ENCODE measurements around the gene IL11RA. TPM values are rescaled to one million over a fixed set of nuclear protein-coding genes. Genes with fewer than 3 reads are reported as not detected.
"Not testable (repeated sequence)": the region's sequence is repeated elsewhere in the genome, so short reads cannot be mapped to it uniquely, and the experiment has no call there.

IL11RA gene
- total RNA-seq, 2 experiments from 2014 or later, result 117 TPM

DNA sequence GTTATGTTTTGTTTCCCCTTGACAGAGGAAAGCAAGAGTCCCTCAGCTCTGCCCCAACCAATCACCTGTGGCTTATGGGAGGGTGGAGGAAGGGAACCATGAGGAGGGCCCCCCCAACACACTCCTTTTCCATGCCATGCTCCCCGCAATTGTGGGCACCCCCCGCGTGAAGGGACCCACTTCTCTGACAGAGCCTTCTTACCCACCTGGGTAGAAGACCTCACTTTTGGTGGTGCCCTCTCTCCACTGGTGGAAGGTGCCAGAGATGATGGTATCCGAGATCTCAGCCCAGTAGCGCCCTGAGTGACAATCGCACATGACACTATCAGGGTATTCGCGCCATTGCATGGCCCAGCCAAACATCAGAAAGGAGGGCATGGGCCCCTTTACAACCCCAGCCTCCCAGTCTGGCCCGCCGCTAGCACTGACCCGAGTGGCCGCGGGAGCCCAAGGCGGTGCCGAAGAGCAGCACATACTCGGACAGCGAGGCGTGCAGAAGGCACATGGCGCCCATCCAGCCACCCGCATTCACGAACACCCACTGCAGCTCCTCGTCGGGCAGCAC is 15.1 kb upstream of the IL11RA start:
- no peaks in the 10 kb centered on the region for H3K9me3 ChIP-seq (ENCODE audit: control insufficient read depth in 1 of 2, insufficient read depth in 1 of 2, low read length in 2 of 2)
- Mint-ChIP-seq H3K4me3 (peak overlapping the region; percentile 89), H3K9me3 (no peaks in the 10 kb centered on the region), H3K4me1 (ENCODE audit: low read depth) (peaks cover 46% of the 10 kb centered on the region), H3K27me3 (no peaks in the 10 kb centered on the region), H3K36me3 (ENCODE audit: low read depth) (peaks cover 14% of the 10 kb centered on the region), H3K27ac (peak overlapping the region; percentile 89)
- intact Hi-C loops (cut with DNase I, micrococcal nuclease), result loop anchor here (5.0 to 10.0 kb wide), 3 partner anchors 135 to 582 kb away; partner anchors contain the start of genes FANCG (in 1 of the 2) and VCP (in 1 of the 2)
- no peaks in the 10 kb centered on the region for H3K27me3 ChIP-seq (ENCODE audit: control insufficient read depth in 1 of 2, insufficient read depth in 2 of 2, low read length in 2 of 2)
- TF ChIP-seq, protein P1, sequence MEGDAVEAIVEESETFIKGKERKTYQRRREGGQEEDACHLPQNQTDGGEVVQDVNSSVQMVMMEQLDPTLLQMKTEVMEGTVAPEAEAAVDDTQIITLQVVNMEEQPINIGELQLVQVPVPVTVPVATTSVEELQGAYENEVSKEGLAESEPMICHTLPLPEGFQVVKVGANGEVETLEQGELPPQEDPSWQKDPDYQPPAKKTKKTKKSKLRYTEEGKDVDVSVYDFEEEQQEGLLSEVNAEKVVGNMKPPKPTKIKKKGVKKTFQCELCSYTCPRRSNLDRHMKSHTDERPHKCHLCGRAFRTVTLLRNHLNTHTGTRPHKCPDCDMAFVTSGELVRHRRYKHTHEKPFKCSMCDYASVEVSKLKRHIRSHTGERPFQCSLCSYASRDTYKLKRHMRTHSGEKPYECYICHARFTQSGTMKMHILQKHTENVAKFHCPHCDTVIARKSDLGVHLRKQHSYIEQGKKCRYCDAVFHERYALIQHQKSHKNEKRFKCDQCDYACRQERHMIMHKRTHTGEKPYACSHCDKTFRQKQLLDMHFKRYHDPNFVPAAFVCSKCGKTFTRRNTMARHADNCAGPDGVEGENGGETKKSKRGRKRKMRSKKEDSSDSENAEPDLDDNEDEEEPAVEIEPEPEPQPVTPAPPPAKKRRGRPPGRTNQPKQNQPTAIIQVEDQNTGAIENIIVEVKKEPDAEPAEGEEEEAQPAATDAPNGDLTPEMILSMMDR (IDR thresholded peaks at IDR 0.05), result no peak
- peak overlapping the region; percentile 55 to 72 for H3K27ac ChIP-seq (ENCODE audit: low read depth in 1 of 2, low read length in 2 of 2)
- ChIA-PET CTCF (interaction anchor here (0.8 to 3.9 kb wide), 6 partner anchors 10 to 261 kb away, joined by 3 to 29 read pairs (median 10); partner anchors contain the start of gene GALT), POLR2A (interaction anchor here (0.7 to 5.0 kb wide), 18 partner anchors 8 to 260 kb away, joined by 3 to 84 read pairs (median 6); partner anchors contain the start of genes ARID3C, CCL27, DCTN3 and DNAI1)
- H3K4me3 ChIP-seq (ENCODE audit: low read length), result peak overlapping the region; percentile 86
- ATAC-seq (ENCODE audit: poor library complexity) (no peak), DNase-seq (no peak)
- H3K4me1 ChIP-seq (ENCODE audit: insufficient read depth, low read length), result peaks cover 41% of the 10 kb centered on the region
- H3K36me3 ChIP-seq (ENCODE audit: insufficient read depth, low read length), result peaks cover 14% of the 10 kb centered on the region

- Histone ChIP-seq H3K9me3 (ENCODE audit: control insufficient read depth in 1 of 2, insufficient read depth in 1 of 2, low read length in 2 of 2) (no peaks in the 10 kb centered on the region), H3K27me3 (ENCODE audit: control insufficient read depth in 1 of 2, insufficient read depth in 2 of 2, low read length in 2 of 2) (no peaks in the 10 kb centered on the region), H3K27ac (ENCODE audit: low read depth in 1 of 2, low read length in 2 of 2) (peak within 1 kb of the TSS; percentile 72 to 84), H3K4me3 (ENCODE audit: low read length) (peak within 1 kb of the TSS; percentile 86), H3K36me3 (ENCODE audit: insufficient read depth, low read length) (peaks cover 14% of the 10 kb centered on the region), H3K4me1 (ENCODE audit: insufficient read depth, low read length) (peaks cover 41% of the 10 kb centered on the region)
- Mint-ChIP-seq H3K27ac (peak within 1 kb of the TSS; percentile 89), H3K27me3 (no peaks in the 10 kb centered on the region), H3K9me3 (no peaks in the 10 kb centered on the region), H3K36me3 (ENCODE audit: low read depth) (peaks cover 14% of the 10 kb centered on the region), H3K4me3 (peak within 1 kb of the TSS; percentile 89), H3K4me1 (ENCODE audit: low read depth) (peaks cover 45% of the 10 kb centered on the region)
- ChIA-PET CTCF (interaction anchor here (0.6 to 3.9 kb wide), 6 partner anchors 9 to 262 kb away, joined by 3 to 29 read pairs (median 10); partner anchors contain the start of gene GALT), POLR2A (interaction anchor here (0.6 to 5.0 kb wide), 24 partner anchors 9 to 1347 kb away, joined by 3 to 84 read pairs (median 4); partner anchors contain the start of genes ARID3C, CCL27, DCTN3 and DNAI1)
- intact Hi-C loops (cut with DNase I, micrococcal nuclease), result loop anchor here (2.0 to 10.0 kb wide), 4 partner anchors 25 to 583 kb away; partner anchors contain the start of genes CCL27 (in 1 of the 2), FANCG (in 1 of the 2) and VCP (in 1 of the 2)
- ATAC-seq (ENCODE audit: poor library complexity), result peak; percentile 92
- DNase-seq, result peak; percentile 85 to 95 (median 92)
- TF ChIP-seq, protein P1 (IDR thresholded peaks at IDR 0.05), result no peak
Observed at GRCh38 chr9:34637356-34638137, 14.4 kb upstream of the IL11RA start, which contains the start of gene SIGMAR1. Gene SIGMAR1 (minus strand): TSS chr9:34637787. CDS start chr9:34637697, 90 bp downstream.

DNA sequence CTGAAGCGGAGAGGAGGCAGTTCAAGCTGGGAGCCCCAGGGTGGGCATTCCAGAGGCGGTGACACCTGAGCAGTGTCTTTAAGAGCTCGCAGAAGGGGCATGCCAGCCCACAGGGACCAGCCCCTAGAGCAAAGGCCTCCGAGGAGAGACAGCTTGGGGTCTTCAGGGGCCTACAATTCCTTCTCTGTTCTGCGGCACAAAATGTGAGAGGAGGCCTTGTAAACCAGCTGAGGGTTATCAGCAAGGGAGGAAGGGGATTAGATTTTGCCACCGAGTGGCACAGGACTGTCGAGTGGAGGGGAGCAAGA is 13.9 kb upstream of the IL11RA start:
- ChIA-PET CTCF (interaction anchor here (0.6 to 3.9 kb wide), 5 partner anchors 9 to 64 kb away, joined by 3 to 29 read pairs (median 15); partner anchors contain the start of gene GALT), POLR2A (interaction anchor here (0.6 to 5.0 kb wide), 19 partner anchors 9 to 1348 kb away, joined by 3 to 84 read pairs (median 5); partner anchors contain the start of genes ARID3C, CCL27, DCTN3 and DNAI1)
- Histone ChIP-seq H3K4me3 (ENCODE audit: low read length) (peak overlapping the region; percentile 86), H3K27me3 (ENCODE audit: control insufficient read depth in 1 of 2, insufficient read depth in 2 of 2, low read length in 2 of 2) (no peaks in the 10 kb centered on the region), H3K27ac (ENCODE audit: low read depth in 1 of 2, low read length in 2 of 2) (peak overlapping the region; percentile 72 to 84), H3K4me1 (ENCODE audit: insufficient read depth, low read length) (peaks cover 41% of the 10 kb centered on the region), H3K36me3 (ENCODE audit: insufficient read depth, low read length) (peaks cover 14% of the 10 kb centered on the region), H3K9me3 (ENCODE audit: control insufficient read depth in 1 of 2, insufficient read depth in 1 of 2, low read length in 2 of 2) (no peaks in the 10 kb centered on the region)
- Mint-ChIP-seq H3K36me3 (ENCODE audit: low read depth) (peaks cover 14% of the 10 kb centered on the region), H3K4me1 (ENCODE audit: low read depth) (peaks cover 42% of the 10 kb centered on the region), H3K9me3 (no peaks in the 10 kb centered on the region), H3K27ac (peak overlapping the region; percentile 89), H3K4me3 (peak overlapping the region; percentile 89), H3K27me3 (no peaks in the 10 kb centered on the region)
- intact Hi-C loops (cut with DNase I, micrococcal nuclease), result loop anchor here (2.0 to 10.0 kb wide), 4 partner anchors 25 to 583 kb away; partner anchors contain the start of genes CCL27 (in 1 of the 2), FANCG (in 1 of the 2) and VCP (in 1 of the 2)
- DNase-seq (no peak), ATAC-seq (ENCODE audit: poor library complexity) (no peak)
- TF ChIP-seq, protein P1 (IDR thresholded peaks at IDR 0.05), result no peak

DNA sequence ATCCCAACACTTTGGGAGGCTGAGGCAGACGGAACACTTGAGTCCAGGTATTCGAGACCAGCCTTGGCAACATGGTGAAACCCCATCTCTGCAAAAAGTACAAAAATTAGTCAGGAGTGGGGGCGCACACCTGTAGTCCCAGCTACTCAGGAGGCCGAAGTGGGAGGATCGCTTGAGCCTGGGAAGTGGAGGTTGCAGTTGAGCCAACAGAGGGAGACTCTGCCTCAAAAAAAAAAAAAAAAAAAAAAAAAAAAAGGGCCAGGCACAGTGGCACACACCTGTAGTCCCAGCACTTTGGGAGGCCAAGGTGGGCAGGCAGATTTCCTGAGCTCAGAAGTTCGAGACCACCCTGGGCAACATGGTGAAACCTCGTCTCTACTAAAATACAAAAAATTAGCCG is 12.7 kb upstream of the IL11RA start:
- ChIA-PET CTCF (interaction anchor here (0.8 to 1.1 kb wide), 2 partner anchors 12 to 27 kb away, joined by 5 to 7 read pairs; no protein-coding TSS in a partner anchor), POLR2A (interaction anchor here (3.5 to 5.0 kb wide), 2 partner anchors 19 to 24 kb away, joined by 46 to 54 read pairs; partner anchors contain the start of genes CCL27 and DCTN3)
- H3K4me3 ChIP-seq (ENCODE audit: low read length); H3K9me3 Mint-ChIP-seq; H3K27ac Mint-ChIP-seq; H3K27me3 Mint-ChIP-seq; H3K27ac ChIP-seq (ENCODE audit: low read depth in 1 of 2, low read length in 2 of 2); DNase-seq; H3K4me3 Mint-ChIP-seq; H3K27me3 ChIP-seq (ENCODE audit: control insufficient read depth in 1 of 2, insufficient read depth in 2 of 2, low read length in 2 of 2); H3K9me3 ChIP-seq (ENCODE audit: control insufficient read depth in 1 of 2, insufficient read depth in 1 of 2, low read length in 2 of 2); ATAC-seq (ENCODE audit: poor library complexity): not testable (repeated sequence)
- peaks cover 34% of the 10 kb centered on the region for H3K4me1 ChIP-seq (ENCODE audit: insufficient read depth, low read length)
- peaks cover 14% of the 10 kb centered on the region for H3K36me3 ChIP-seq (ENCODE audit: insufficient read depth, low read length)
- H3K36me3 Mint-ChIP-seq (ENCODE audit: low read depth), result peaks cover 14% of the 10 kb centered on the region
- intact Hi-C loops (cut with DNase I, micrococcal nuclease), result loop anchor here (2.0 to 10.0 kb wide), 4 partner anchors 23 to 585 kb away; partner anchors contain the start of genes CCL27 (in 1 of the 2), FANCG (in 1 of the 2) and VCP (in 1 of the 2)
- H3K4me1 Mint-ChIP-seq (ENCODE audit: low read depth), result peaks cover 34% of the 10 kb centered on the region

All from CD4-positive, alpha-beta T cell (primary cell).